A673 (cell line): Measurements from ENCODE around the gene KLHL35.

Experiments used
- CTCF ChIP-seq: fragments of 300-800, 200-600 bp; sonication (generic); conservative IDR thresholded peaks from 2 replicates; pipeline ENCODE4 v1.5.1; 2017; ENCODE audit warnings: low read depth, mild to moderate bottlenecking, antibody characterized with exemption, low read length, moderate library complexity, mixed read lengths
- EZH2 ChIP-seq: fragments of 200-600 bp; sonication (generic); IDR thresholded peaks from 2 replicates; pipeline ENCODE4 v1.6.1; 2017; ENCODE audit warnings: borderline replicate concordance, low read depth, mild to moderate bottlenecking, mixed read lengths, antibody characterized with exemption, low read length; ENCODE audit not compliant: poor library complexity, severe bottlenecking

DNA sequence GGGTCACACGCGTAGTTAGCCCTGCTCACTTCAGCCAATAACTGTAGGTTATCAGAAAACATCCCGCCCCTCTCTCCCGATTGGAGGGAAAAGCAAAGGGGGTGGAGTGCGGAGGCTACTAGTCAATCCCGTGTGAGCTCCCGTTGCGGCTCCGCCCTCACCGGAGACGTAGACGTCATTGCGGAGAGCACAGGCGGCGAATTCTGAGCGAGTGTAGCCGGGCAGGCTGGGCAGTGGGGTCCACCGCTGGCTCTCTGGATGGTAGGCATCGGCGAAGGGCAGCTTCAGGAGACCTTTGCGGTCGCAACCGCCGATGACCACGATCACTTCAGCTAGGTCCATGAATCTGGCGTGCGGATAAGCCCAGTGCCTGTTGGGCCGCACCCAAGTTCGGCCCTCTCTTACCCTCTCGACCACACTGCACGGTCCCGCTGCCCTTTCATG lies 4.7 kb downstream of the KLHL35 start:
- TF ChIP-seq CTCF (no peak), EZH2 (no peak)
